GM23248 (cell line): ENCODE data around the gene RELT.

Experiments used
- EZH2 ChIP-seq: fragments of 200-600 bp; sonication (generic); IDR thresholded peaks from 2 replicates; pipeline ENCODE4 v1.6.1; 2018; ENCODE audit warnings: antibody characterized with exemption, mild to moderate bottlenecking; ENCODE audit not compliant: insufficient read depth, poor library complexity, severe bottlenecking
- EZH2phosphoT487 ChIP-seq: fragments of 200-600 bp; sonication (generic); IDR thresholded peaks from 2 replicates; pipeline ENCODE4 v1.6.1; 2018; ENCODE audit warnings: antibody characterized with exemption, moderate library complexity, mild to moderate bottlenecking, low read depth; ENCODE audit not compliant: insufficient read depth

DNA sequence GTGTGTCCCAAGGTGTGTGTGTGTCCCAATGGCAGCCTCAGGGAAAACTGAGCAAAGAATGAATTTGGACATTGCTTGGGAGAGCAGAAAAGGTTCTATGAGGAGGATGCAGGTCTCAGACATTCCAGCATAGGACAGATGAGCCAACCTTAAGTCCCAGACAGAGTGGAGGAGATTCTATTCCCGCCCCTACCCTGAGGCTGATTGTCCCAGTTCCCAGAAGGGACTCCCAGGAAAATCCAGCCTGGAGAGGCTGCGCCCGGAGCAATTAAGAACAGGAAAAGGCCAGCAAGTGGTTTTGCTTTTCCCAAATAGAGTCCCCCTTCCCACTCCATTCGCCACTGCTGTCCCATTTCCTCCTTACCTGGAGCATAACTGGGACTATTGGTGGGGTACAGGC is 54.1 kb downstream of the RELT start:
- TF ChIP-seq EZH2 (no peak), EZH2phosphoT487 (no peak)
